ENCODE measurements around the gene SHKBP1. TPM values are rescaled to one million over a fixed set of nuclear protein-coding genes. Genes with fewer than 3 reads are reported as not detected.

Gene SHKBP1
- total and polyA plus RNA-seq, 10 of the 15 experiments (the other 5 are each of a cell fraction or from before 2014, with no cell fraction given) = 2.3 to 123 (median 67.0) TPM

DNA sequence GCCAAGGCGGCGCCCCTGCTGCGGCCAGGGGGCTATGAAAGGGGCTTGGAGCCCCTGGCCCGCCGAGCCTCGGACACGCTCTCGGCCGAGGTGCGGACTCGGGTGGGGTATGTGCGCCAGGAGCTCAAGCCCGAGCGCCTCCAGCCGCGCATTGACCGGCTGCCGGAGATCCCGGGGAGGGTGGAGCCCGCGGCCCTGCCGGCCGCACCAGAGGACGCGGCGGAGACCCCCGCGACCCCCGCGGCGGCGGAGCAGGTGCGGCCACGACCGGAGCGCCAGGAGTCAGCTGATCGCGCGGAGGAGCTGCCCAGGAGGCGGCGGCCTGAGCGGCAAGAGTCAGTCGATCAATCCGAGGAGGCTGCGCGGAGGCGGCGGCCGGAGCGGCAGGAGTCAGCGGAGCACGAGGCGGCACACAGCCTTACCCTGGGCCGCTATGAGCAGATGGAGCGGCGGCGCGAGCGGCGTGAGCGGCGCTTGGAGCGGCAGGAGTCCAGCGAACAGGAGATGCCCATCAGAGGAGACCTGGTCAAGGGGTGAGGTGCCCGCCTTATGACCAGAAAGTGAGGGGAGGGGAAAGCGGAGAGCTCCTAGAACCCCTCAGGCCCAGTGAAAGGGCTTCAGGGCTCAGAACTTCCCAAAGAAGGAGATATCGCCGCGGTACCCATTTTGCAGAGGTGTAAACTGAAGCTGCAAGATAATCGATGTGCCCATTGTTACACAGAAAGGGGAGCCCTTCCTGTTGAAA, 8.8 kb upstream of the SHKBP1 start:
- no peak overlapping the region for H2AFZ ChIP-seq (ENCODE audit: control insufficient read depth, low read depth, low read length)
- no peak for TF ChIP-seq KAT2A (conservative IDR thresholded peaks at IDR 0.05; ENCODE audit: control insufficient read depth, low read depth, low read length)
- TF ChIP-seq SIX5 (IDR thresholded peaks at IDR 0.05; ENCODE audit: low read depth, low read length, severe bottlenecking) = no peak
- no peak for TF ChIP-seq ATF3 (IDR thresholded peaks at IDR 0.05; ENCODE audit: borderline replicate concordance, extremely low read depth, low read depth, low read length)
- TF ChIP-seq, protein P1, sequence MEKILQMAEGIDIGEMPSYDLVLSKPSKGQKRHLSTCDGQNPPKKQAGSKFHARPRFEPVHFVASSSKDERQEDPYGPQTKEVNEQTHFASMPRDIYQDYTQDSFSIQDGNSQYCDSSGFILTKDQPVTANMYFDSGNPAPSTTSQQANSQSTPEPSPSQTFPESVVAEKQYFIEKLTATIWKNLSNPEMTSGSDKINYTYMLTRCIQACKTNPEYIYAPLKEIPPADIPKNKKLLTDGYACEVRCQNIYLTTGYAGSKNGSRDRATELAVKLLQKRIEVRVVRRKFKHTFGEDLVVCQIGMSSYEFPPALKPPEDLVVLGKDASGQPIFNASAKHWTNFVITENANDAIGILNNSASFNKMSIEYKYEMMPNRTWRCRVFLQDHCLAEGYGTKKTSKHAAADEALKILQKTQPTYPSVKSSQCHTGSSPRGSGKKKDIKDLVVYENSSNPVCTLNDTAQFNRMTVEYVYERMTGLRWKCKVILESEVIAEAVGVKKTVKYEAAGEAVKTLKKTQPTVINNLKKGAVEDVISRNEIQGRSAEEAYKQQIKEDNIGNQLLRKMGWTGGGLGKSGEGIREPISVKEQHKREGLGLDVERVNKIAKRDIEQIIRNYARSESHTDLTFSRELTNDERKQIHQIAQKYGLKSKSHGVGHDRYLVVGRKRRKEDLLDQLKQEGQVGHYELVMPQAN (conservative IDR thresholded peaks at IDR 0.05) = no peak
- TF ChIP-seq CEBPB (IDR thresholded peaks at IDR 0.05; ENCODE audit: borderline replicate concordance in 1 of 2, low read depth in 2 of 2, low read length in 2 of 2) = no peak
- no peak for TF ChIP-seq CREM (IDR thresholded peaks at IDR 0.05; ENCODE audit: low read depth)
- peak; percentile 69 for TF ChIP-seq SUZ12 (IDR thresholded peaks at IDR 0.05; ENCODE audit: unreplicated experiment)
- ATAC-seq (no peak), DNase-seq (ENCODE audit: low read depth, low spot score) (no peak), FAIRE-seq (no peak)
- BruUV-seq (replicated peaks) = no TSS peak
- POLR2A ChIA-PET = interaction anchor here (0.5 kb wide), 1 partner anchor 45 kb away, joined by 3 read pairs; no protein-coding TSS in a partner anchor
- in situ Hi-C loops (cut with MboI) = no loop called here
- no peaks in the 10 kb centered on the region for H3K36me3 ChIP-seq (ENCODE audit: control insufficient read depth in 2 of 2, insufficient read depth in 2 of 2, low read length in 1 of 2)
- H3K4me1 ChIP-seq (ENCODE audit: control insufficient read depth, insufficient read depth, low read length) = peaks cover 4% of the 10 kb centered on the region
- intact Hi-C loops (cut with micrococcal nuclease; ENCODE audit: unreplicated experiment) = no loop called here
- H3K9ac ChIP-seq (ENCODE audit: control insufficient read depth, insufficient read depth, low read length) = no peak overlapping the region
- 31% methylated on average over 58 of the region's 70 CpGs for WGBS (ENCODE audit: insufficient coverage, insufficient replicate concordance, low lambda C conversion rate, missing lambda C conversion rate)
- CTCF ChIA-PET = no interaction called here
- H3K27me3 ChIP-seq (replicated peaks in 1 of 2; ENCODE audit: control insufficient read depth in 2 of 2, insufficient read depth in 2 of 2, low read length in 1 of 2) = peaks cover 4 to 11% of the 10 kb centered on the region in 2 experiments; a peak in 3 of 4 replicates
- RAD21 ChIA-PET (ENCODE audit: unreplicated experiment) = interaction anchor here (0.7 kb wide), 1 partner anchor 13 kb away, joined by 3 read pairs; no protein-coding TSS in a partner anchor
- no peaks in the 10 kb centered on the region for H4K20me1 ChIP-seq (ENCODE audit: control insufficient read depth, insufficient read depth)
- H3K4me2 ChIP-seq (ENCODE audit: control insufficient read depth, insufficient read depth) = 0 out of 2 replicates have a peak overlapping the region, but pooled peaks have one; percentile 33
- SMC1A ChIA-PET (ENCODE audit: uncharacterized antibody, unreplicated experiment) = no interaction called here
- no peaks in the 10 kb centered on the region for H3K79me2 ChIP-seq (ENCODE audit: control insufficient read depth, insufficient read depth, low read length)
- no peaks in the 10 kb centered on the region for H3K9me3 ChIP-seq (replicated peaks; ENCODE audit: control insufficient read depth, insufficient read depth, low read length)
- H3K4me3 ChIP-seq = peak overlapping the region; percentile 11; the same call in 1 of the 2 replicates
- no peak overlapping the region for H3K27ac ChIP-seq (ENCODE audit: control insufficient read depth, insufficient read depth)
